CD4-positive, CD25-positive, alpha-beta regulatory T cell (primary cell): ENCODE measurements around the gene SDF4. TPM values are rescaled to one million over a fixed set of nuclear protein-coding genes. Genes with fewer than 3 reads are reported as not detected.

Source experiments
- ATAC-seq, 2 donors: fragments of 150-1000 bp; cut with Tn5 transposase; one replicate each; pipeline ENCODE4 v1.10.0; 2021; ENCODE audit warnings: low read depth in 2 of 2, moderate number of reproducible peaks in 2 of 2, moderate library complexity in 1 of 2
- DNase-seq, 3 donors: peaks; one replicate each; pipeline versions ENCODE4 v3.0.0 to v3.0.0-alpha.2; 2012 to 2022; ENCODE audit warnings: mixed read lengths in 1 of 3
- H3K27ac ChIP-seq: one replicate; pipeline ENCODE4 v1.7.0; 2013; ENCODE audit warnings: mild to moderate bottlenecking, low read length; ENCODE audit not compliant: insufficient read depth, poor library complexity, severe bottlenecking
- H3K27me3 ChIP-seq: one replicate; pipeline ENCODE4 v1.7.0; 2013; ENCODE audit warnings: low read length; ENCODE audit not compliant: control insufficient read depth, insufficient read depth
- H3K36me3 ChIP-seq: one replicate; pipeline ENCODE4 v1.7.0; 2013; ENCODE audit warnings: mild to moderate bottlenecking, low read length, moderate library complexity; ENCODE audit not compliant: control insufficient read depth, insufficient read depth
- H3K4me1 ChIP-seq: 2 replicates; pipeline ENCODE4 v1.7.0; 2013; ENCODE audit warnings: mild to moderate bottlenecking, low read length; ENCODE audit not compliant: insufficient read depth, control insufficient read depth, poor library complexity, severe bottlenecking
- H3K4me3 ChIP-seq: one replicate; pipeline ENCODE4 v1.7.0; 2013; ENCODE audit warnings: low read depth, mild to moderate bottlenecking, low read length, moderate library complexity
- H3K9me3 ChIP-seq, 2 experiments: 1 replicate in 1 of 2; 2 replicates in 1 of 2; pipeline ENCODE4 v1.7.0; 2013; ENCODE audit warnings: low read length in 2 of 2, mild to moderate bottlenecking in 1 of 2, moderate library complexity in 1 of 2; ENCODE audit not compliant: control insufficient read depth in 2 of 2
- H3K27ac Mint-ChIP-seq, 3 donors: one replicate each; pipeline ENCODE4 v1.8.0; 2020 to 2022; ENCODE audit warnings: mild to moderate bottlenecking in 3 of 3, mixed read lengths in 3 of 3, moderate library complexity in 2 of 3
- H3K27me3 Mint-ChIP-seq: one replicate; pipeline ENCODE4 v1.8.0; 2022; ENCODE audit warnings: mild to moderate bottlenecking, mixed read lengths
- H3K36me3 Mint-ChIP-seq: one replicate; pipeline ENCODE4 v1.8.0; 2020; ENCODE audit warnings: mixed read lengths
- H3K4me1 Mint-ChIP-seq, 4 donors: one replicate each; pipeline ENCODE4 v1.8.0; 2020 to 2022; ENCODE audit warnings: mixed read lengths in 4 of 4, mild to moderate bottlenecking in 1 of 4
- H3K4me3 Mint-ChIP-seq, 4 donors: one replicate each; pipeline ENCODE4 v1.8.0; 2020 to 2022; ENCODE audit warnings: mild to moderate bottlenecking in 4 of 4, mixed read lengths in 4 of 4, moderate library complexity in 3 of 4
- H3K9me3 Mint-ChIP-seq, 7 donors: one replicate each; pipeline ENCODE4 v1.8.0; 2020 to 2022; ENCODE audit warnings: mixed read lengths in 7 of 7, mild to moderate bottlenecking in 3 of 7, moderate library complexity in 2 of 7
- polyA plus RNA-seq, 4 donors: library from polyadenylated mRNA; unstranded; fragments of 300-500 nt; fragmentation: Illumina TruSeq; gene quantifications; one replicate each; pipeline ENCODE4 v1.2.3, GENCODE V29; 2021
- total RNA-seq: library from RNA; stranded (reverse); gene quantifications from one replicate; pipeline ENCODE4 v1.2.3, GENCODE V29; 2022

Gene SDF4
- total and polyA plus RNA-seq, 5 donors from 2014 or later, result 70.3 to 165 (median 103) TPM

GRCh38 chr1:1264026-1264425 is 32.2 kb upstream of the SDF4 start:
- H3K27me3 Mint-ChIP-seq, result no peaks in the 10 kb centered on the region
- peak overlapping the region in 1 of 3 donors; percentile 15 for H3K27ac Mint-ChIP-seq
- no peak for ATAC-seq
- no peaks in the 10 kb centered on the region for H3K9me3 Mint-ChIP-seq
- no peaks in the 10 kb centered on the region for H3K27me3 ChIP-seq
- H3K4me1 ChIP-seq, result no peaks in the 10 kb centered on the region
- H3K4me3 ChIP-seq, result no peak overlapping the region
- no peaks in the 10 kb centered on the region for H3K9me3 ChIP-seq
- no peak for DNase-seq
- peaks cover 6% of the 10 kb centered on the region for H3K36me3 Mint-ChIP-seq
- H3K36me3 ChIP-seq, result peaks cover 54% of the 10 kb centered on the region
- H3K27ac ChIP-seq, result no peak overlapping the region
- peaks cover 0 to 24% (median 1%) of the 10 kb centered on the region in 4 donors for H3K4me1 Mint-ChIP-seq
- H3K4me3 Mint-ChIP-seq, result no peak overlapping the region

GRCh38 chr1:1262758-1263157 is 31.0 kb upstream of the SDF4 start:
- Mint-ChIP-seq H3K36me3 (peaks cover 6% of the 10 kb centered on the region), H3K27me3 (no peaks in the 10 kb centered on the region), H3K4me1 (peaks cover 0 to 15% (median 2%) of the 10 kb centered on the region in 4 donors), H3K4me3 (no peak overlapping the region), H3K27ac (peak overlapping the region in 1 of 3 donors; percentile 52), H3K9me3 (no peaks in the 10 kb centered on the region)
- H3K4me3 ChIP-seq, result no peak overlapping the region
- no peaks in the 10 kb centered on the region for H3K4me1 ChIP-seq
- H3K9me3 ChIP-seq, result no peaks in the 10 kb centered on the region
- DNase-seq (no peak), ATAC-seq (no peak)
- H3K27ac ChIP-seq, result no peak overlapping the region
- H3K36me3 ChIP-seq, result peaks cover 56% of the 10 kb centered on the region
- H3K27me3 ChIP-seq, result no peaks in the 10 kb centered on the region

DNA sequence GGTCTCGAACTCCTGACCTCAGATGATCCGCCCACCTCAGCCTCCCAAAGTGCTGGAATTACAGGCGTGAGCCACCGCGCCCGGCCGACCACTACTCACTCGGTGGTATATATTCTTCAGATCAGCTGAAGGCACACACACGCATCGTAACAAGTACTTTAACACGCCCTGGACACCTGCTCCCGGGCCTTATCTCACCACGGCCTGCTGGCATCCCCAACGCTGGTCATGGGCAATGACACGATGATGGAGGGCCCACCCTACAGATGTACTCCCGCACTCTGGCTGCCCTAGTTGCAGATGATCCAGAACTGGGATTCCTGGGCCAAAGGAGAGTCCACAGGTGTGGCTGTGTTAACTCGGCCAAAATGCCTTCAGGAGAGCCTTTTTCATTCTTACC is 30.3 kb upstream of the SDF4 start:
- Histone ChIP-seq H3K4me1 (no peaks in the 10 kb centered on the region), H3K27me3 (no peaks in the 10 kb centered on the region), H3K4me3 (no peak overlapping the region), H3K36me3 (peaks cover 50% of the 10 kb centered on the region), H3K27ac (no peak overlapping the region), H3K9me3 (no peaks in the 10 kb centered on the region)
- DNase-seq (no peak), ATAC-seq (no peak)
- Mint-ChIP-seq H3K27me3 (no peaks in the 10 kb centered on the region), H3K36me3 (peaks cover 6% of the 10 kb centered on the region), H3K4me1 (peaks cover 0 to 15% (median 2%) of the 10 kb centered on the region in 4 donors), H3K27ac (no peak overlapping the region), H3K4me3 (no peak overlapping the region), H3K9me3 (no peaks in the 10 kb centered on the region)

GRCh38 chr1:1260843-1261560 is 29.2 kb upstream of the SDF4 start:
- H3K36me3 Mint-ChIP-seq, result peaks cover 9% of the 10 kb centered on the region
- DNase-seq (peak in 1 of 3 donors; percentile 24), ATAC-seq (no peak)
- H3K27me3 Mint-ChIP-seq, result no peaks in the 10 kb centered on the region
- Histone ChIP-seq H3K27ac (peak overlapping the region; percentile 1), H3K4me1 (no peaks in the 10 kb centered on the region), H3K9me3 (no peaks in the 10 kb centered on the region), H3K27me3 (no peaks in the 10 kb centered on the region), H3K36me3 (peaks cover 55% of the 10 kb centered on the region), H3K4me3 (no peak overlapping the region)
- H3K4me3 Mint-ChIP-seq, result peak overlapping the region in 2 of 4 donors; percentile 56 to 58
- peaks cover 0 to 15% (median 4%) of the 10 kb centered on the region in 4 donors for H3K4me1 Mint-ChIP-seq
- peak overlapping the region in 2 of 3 donors; percentile 69 to 92 for H3K27ac Mint-ChIP-seq
- H3K9me3 Mint-ChIP-seq, result no peaks in the 10 kb centered on the region

DNA sequence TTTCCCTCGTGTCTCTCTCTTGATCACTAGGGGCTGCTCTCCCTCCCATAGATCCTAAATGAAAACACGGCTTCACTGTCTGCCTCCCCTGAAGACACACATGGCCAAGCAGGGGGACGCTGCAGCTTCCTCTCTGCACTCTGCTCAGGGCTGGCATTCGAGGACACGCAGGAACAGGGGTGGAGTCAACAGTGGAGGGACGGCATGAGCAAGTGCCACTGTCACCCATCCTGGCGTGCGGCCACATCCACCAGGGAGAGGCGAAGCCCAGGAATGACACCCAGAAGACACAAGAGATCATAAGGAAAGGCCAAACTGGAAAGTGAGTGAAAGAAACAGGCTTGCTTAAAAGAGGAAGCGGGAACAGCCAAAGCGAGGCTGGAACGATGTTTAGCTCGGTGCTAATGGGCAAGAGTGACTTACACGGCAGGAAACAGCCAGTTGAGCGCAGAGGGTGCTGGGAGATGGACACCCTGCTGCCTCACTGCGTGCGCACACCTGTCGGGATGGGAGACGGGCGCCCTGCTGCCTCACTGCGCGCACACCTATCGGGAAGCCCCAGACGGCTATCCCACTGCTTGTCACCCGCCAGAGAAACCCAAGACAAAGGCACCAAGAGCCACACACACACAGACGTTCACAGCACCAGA is 28.3 kb upstream of the SDF4 start:
- no peak overlapping the region for H3K4me3 ChIP-seq
- H3K36me3 Mint-ChIP-seq, result peaks cover 10% of the 10 kb centered on the region
- H3K27ac ChIP-seq, result no peak overlapping the region
- H3K9me3 ChIP-seq, result no peaks in the 10 kb centered on the region
- H3K4me1 Mint-ChIP-seq, result peaks cover 0 to 12% (median 4%) of the 10 kb centered on the region in 4 donors
- no peak overlapping the region for H3K27ac Mint-ChIP-seq
- H3K4me1 ChIP-seq, result no peaks in the 10 kb centered on the region
- H3K27me3 ChIP-seq, result no peaks in the 10 kb centered on the region
- H3K27me3 Mint-ChIP-seq, result no peaks in the 10 kb centered on the region
- H3K36me3 ChIP-seq, result peaks cover 56% of the 10 kb centered on the region
- DNase-seq, result no peak
- ATAC-seq, result peak in 1 of 2 donors; percentile 6
- H3K4me3 Mint-ChIP-seq, result no peak overlapping the region
- no peaks in the 10 kb centered on the region for H3K9me3 Mint-ChIP-seq

DNA sequence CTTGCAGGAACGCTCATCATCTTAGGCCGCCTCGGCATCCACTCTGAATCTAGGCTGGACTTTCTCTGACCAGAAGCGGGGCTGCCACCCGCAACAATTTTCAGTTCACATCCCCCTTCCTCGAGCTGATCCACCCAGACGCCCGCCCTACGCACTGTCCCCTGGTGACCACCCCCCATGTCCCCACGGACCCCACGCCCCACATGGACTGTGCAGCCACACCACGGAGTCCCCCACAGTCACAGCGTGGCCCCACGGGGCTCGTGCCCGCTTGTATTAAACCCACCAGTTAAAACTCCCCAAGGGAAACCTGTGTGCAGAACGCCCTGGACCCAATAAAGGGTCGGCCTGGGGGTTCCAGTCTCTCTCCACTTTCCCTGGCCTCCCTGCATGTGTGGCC is 27.7 kb upstream of the SDF4 start:
- no peak overlapping the region for H3K27ac ChIP-seq
- H3K9me3 Mint-ChIP-seq, result no peaks in the 10 kb centered on the region
- no peak for DNase-seq
- H3K27me3 ChIP-seq, result no peaks in the 10 kb centered on the region
- H3K36me3 Mint-ChIP-seq, result peaks cover 10% of the 10 kb centered on the region
- H3K4me1 Mint-ChIP-seq, result peaks cover 0 to 12% (median 4%) of the 10 kb centered on the region in 4 donors
- peaks cover 61% of the 10 kb centered on the region for H3K36me3 ChIP-seq
- H3K4me3 Mint-ChIP-seq, result no peak overlapping the region
- no peaks in the 10 kb centered on the region for H3K9me3 ChIP-seq
- H3K4me3 ChIP-seq, result no peak overlapping the region
- no peaks in the 10 kb centered on the region for H3K27me3 Mint-ChIP-seq
- no peaks in the 10 kb centered on the region for H3K4me1 ChIP-seq
- no peak overlapping the region for H3K27ac Mint-ChIP-seq
- ATAC-seq, result no peak

DNA sequence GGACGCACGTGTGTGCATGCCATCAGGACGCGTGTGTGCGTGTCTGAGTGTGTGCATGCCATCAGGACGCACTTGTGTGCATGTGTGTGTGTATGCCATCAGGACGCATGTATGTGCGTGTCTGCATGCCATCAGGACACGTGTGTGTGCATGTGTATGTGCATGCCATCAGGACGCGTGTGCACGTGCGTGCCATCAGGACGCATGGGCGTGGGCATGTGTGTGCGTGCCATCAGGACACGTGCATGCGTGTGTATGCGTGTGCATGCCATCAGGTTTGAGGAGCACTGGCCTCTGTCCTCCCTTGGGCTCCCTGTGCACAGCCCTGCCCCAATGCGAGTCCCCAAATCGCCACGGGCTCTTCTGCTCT is 27.3 kb upstream of the SDF4 start:
- Histone ChIP-seq H3K27ac (no peak overlapping the region), H3K27me3 (no peaks in the 10 kb centered on the region), H3K4me1 (no peaks in the 10 kb centered on the region), H3K9me3 (no peaks in the 10 kb centered on the region), H3K36me3 (peaks cover 61% of the 10 kb centered on the region), H3K4me3 (no peak overlapping the region)
- Mint-ChIP-seq H3K27me3 (no peaks in the 10 kb centered on the region), H3K36me3 (peaks cover 10% of the 10 kb centered on the region), H3K27ac (no peak overlapping the region), H3K4me1 (peaks cover 0 to 12% (median 4%) of the 10 kb centered on the region in 4 donors), H3K9me3 (no peaks in the 10 kb centered on the region), H3K4me3 (no peak overlapping the region)
- ATAC-seq (no peak), DNase-seq (no peak)
